ENCODE measurements around the gene NACC2. TPM values are rescaled to one million over a fixed set of nuclear protein-coding genes. Genes with fewer than 3 reads are reported as not detected.

Gene NACC2
- total and polyA plus RNA-seq, 9 of the 15 experiments (the other 6 are each of a cell fraction or from before 2014, with no cell fraction given): 0.70 to 25.1 (median 5.6) TPM

DNA sequence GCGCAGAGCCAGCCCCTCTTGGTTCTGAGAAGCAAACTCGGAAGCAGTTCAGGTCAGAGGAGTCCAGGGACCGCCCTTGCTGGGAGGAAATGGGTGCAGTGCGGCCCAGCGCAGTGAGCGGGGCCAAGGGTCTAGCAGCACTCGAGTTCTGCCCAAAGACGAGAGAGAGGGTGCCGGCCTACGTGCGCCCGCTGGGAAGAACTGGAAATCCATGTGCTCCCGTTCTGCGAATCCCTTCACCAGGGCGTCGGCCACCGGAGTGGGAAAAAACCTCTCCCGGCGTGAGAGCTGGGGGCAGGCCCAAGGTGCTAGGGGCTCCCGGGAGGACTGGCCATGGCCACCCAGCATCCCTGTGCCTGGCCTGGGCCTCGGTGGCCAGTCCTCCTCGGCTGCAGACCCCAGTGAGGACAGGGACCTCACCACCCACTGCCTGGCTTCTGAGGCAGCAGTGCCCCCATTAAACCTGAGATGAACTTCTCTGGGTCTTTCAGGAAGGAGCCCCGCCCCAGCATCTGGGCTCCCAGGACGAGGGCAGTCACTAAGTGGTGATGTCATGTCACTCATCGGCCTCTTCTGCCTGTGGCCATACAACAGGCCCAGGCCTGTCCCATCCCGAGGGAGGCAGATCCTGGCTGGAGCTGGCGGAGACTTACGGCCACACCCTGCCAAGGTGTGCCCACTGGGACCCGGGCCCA is 13.0 kb upstream of the NACC2 start (continued):
- TF ChIP-seq, protein P1, sequence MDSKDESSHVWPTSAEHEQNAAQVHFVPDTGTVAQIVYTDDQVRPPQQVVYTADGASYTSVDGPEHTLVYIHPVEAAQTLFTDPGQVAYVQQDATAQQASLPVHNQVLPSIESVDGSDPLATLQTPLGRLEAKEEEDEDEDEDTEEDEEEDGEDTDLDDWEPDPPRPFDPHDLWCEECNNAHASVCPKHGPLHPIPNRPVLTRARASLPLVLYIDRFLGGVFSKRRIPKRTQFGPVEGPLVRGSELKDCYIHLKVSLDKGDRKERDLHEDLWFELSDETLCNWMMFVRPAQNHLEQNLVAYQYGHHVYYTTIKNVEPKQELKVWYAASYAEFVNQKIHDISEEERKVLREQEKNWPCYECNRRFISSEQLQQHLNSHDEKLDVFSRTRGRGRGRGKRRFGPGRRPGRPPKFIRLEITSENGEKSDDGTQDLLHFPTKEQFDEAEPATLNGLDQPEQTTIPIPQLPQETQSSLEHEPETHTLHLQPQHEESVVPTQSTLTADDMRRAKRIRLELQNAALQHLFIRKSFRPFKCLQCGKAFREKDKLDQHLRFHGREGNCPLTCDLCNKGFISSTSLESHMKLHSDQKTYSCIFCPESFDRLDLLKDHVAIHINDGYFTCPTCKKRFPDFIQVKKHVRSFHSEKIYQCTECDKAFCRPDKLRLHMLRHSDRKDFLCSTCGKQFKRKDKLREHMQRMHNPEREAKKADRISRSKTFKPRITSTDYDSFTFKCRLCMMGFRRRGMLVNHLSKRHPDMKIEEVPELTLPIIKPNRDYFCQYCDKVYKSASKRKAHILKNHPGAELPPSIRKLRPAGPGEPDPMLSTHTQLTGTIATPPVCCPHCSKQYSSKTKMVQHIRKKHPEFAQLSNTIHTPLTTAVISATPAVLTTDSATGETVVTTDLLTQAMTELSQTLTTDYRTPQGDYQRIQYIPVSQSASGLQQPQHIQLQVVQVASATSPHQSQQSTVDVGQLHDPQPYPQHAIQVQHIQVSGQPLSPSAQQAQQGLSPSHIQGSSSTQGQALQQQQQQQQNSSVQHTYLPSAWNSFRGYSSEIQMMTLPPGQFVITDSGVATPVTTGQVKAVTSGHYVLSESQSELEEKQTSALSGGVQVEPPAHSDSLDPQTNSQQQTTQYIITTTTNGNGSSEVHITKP (IDR thresholded peaks at IDR 0.05; ENCODE audit: partially characterized antibody): peak; percentile 14
- TF ChIP-seq KLF1 (tag; IDR thresholded peaks at IDR 0.05) (0 out of 2 replicates have a peak, but pooled peaks have one; percentile 59), MAFK (IDR thresholded peaks at IDR 0.05; ENCODE audit: low read length) (no peak), ZNF217 (CRISPR knock-in tag; IDR thresholded peaks at IDR 0.05) (no peak), SRSF9 (IDR thresholded peaks at IDR 0.05; ENCODE audit: borderline replicate concordance, low read depth, low read length) (no peak), HCFC1 (IDR thresholded peaks at IDR 0.05; ENCODE audit: low read depth, low read length) (no peak), ZBTB7A (IDR thresholded peaks at IDR 0.05; ENCODE audit: borderline replicate concordance, control insufficient read depth, low read depth, low read length) (no peak), ARID4B (CRISPR knock-in tag; IDR thresholded peaks at IDR 0.05) (no peak), MED1 (CRISPR knock-in tag; IDR thresholded peaks at IDR 0.05; ENCODE audit: borderline replicate concordance) (no peak)
- TF ChIP-seq, protein P2, sequence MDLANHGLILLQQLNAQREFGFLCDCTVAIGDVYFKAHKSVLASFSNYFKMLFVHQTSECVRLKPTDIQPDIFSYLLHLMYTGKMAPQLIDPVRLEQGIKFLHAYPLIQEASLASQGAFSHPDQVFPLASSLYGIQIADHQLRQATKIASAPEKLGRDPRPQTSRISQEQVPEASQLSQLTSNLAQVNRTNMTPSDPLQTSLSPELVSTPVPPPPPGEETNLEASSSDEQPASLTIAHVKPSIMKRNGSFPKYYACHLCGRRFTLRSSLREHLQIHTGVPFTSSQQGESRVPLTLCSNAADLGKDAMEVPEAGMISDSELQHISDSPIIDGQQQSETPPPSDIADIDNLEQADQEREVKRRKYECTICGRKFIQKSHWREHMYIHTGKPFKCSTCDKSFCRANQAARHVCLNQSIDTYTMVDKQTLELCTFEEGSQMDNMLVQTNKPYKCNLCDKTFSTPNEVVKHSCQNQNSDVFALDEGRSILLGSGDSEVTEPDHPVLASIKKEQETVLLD (IDR thresholded peaks at IDR 0.05): peak; percentile 12; the same call in 1 of the 2 replicates
- TF ChIP-seq, protein P3, sequence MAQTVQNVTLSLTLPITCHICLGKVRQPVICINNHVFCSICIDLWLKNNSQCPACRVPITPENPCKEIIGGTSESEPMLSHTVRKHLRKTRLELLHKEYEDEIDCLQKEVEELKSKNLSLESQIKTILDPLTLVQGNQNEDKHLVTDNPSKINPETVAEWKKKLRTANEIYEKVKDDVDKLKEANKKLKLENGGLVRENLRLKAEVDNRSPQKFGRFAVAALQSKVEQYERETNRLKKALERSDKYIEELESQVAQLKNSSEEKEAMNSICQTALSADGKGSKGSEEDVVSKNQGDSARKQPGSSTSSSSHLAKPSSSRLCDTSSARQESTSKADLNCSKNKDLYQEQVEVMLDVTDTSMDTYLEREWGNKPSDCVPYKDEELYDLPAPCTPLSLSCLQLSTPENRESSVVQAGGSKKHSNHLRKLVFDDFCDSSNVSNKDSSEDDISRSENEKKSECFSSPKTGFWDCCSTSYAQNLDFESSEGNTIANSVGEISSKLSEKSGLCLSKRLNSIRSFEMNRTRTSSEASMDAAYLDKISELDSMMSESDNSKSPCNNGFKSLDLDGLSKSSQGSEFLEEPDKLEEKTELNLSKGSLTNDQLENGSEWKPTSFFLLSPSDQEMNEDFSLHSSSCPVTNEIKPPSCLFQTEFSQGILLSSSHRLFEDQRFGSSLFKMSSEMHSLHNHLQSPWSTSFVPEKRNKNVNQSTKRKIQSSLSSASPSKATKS (CRISPR knock-in tag; IDR thresholded peaks at IDR 0.05): no peak
- TF ChIP-seq, protein P4, sequence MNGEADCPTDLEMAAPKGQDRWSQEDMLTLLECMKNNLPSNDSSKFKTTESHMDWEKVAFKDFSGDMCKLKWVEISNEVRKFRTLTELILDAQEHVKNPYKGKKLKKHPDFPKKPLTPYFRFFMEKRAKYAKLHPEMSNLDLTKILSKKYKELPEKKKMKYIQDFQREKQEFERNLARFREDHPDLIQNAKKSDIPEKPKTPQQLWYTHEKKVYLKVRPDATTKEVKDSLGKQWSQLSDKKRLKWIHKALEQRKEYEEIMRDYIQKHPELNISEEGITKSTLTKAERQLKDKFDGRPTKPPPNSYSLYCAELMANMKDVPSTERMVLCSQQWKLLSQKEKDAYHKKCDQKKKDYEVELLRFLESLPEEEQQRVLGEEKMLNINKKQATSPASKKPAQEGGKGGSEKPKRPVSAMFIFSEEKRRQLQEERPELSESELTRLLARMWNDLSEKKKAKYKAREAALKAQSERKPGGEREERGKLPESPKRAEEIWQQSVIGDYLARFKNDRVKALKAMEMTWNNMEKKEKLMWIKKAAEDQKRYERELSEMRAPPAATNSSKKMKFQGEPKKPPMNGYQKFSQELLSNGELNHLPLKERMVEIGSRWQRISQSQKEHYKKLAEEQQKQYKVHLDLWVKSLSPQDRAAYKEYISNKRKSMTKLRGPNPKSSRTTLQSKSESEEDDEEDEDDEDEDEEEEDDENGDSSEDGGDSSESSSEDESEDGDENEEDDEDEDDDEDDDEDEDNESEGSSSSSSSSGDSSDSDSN (IDR thresholded peaks at IDR 0.05; ENCODE audit: borderline replicate concordance in 1 of 2, low read depth in 2 of 2, low read length in 2 of 2): no peak

Measured in K562 (cell line).